ENCODE measurements around the gene CASR. TPM values are rescaled to one million over a fixed set of nuclear protein-coding genes. Genes with fewer than 3 reads are reported as not detected.

CASR gene
- total RNA-seq, 4 donors from 2014 or later: 0.04 TPM; not detected in 3

- no peak for ATAC-seq
- Histone ChIP-seq H3K36me3 (no peaks in the 10 kb centered on the region), H3K4me3 (no peak overlapping the region), H3K27ac (peak overlapping the region in 2 of 4 donors; percentile 19 to 31), H3K4me1 (no peaks in the 10 kb centered on the region), H3K9me3 (no peaks in the 10 kb centered on the region), H3K27me3 (no peaks in the 10 kb centered on the region)
- TF ChIP-seq POLR2A (IDR thresholded peaks at IDR 0.05): no peak
- TF ChIP-seq CTCF (IDR thresholded peaks at IDR 0.05): no peak
- TF ChIP-seq EP300 (IDR thresholded peaks at IDR 0.05): no peak
- 63 to 73% methylated on average over 2 to 8 of the region's 8 CpGs for WGBS, 2 donors (ENCODE audit: low coverage in 1 of 2)
These were observed 63.8 kb downstream of the CASR start for GRCh38 chr3:122247087-122247824.

DNA sequence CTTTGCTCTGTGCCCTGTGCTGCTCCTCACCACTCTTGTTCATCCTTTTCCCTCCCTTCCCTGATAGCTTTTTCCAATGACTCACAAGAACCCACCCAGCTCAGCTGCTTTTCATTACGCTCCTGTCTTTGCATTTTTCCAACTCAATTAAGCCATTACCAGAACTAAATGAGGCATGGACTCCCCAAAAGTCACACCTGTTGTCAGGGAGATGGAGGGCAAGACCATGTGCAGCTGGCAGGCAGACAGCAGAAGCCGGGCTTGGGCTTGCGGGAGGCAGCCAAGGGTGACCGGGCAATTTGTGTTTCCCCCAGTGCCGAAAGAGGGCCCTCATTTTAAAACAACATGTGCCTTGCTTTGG lies 64.3 kb downstream of the CASR start:
- Histone ChIP-seq H3K36me3 (no peaks in the 10 kb centered on the region), H3K9me3 (no peaks in the 10 kb centered on the region), H3K4me3 (no peak overlapping the region), H3K4me1 (no peaks in the 10 kb centered on the region), H3K27ac (peak overlapping the region in 1 of 4 donors; percentile 19), H3K27me3 (no peaks in the 10 kb centered on the region)
- no peak for ATAC-seq
- TF ChIP-seq POLR2A (IDR thresholded peaks at IDR 0.05) (no peak), CTCF (IDR thresholded peaks at IDR 0.05) (no peak), POLR2AphosphoS5 (IDR thresholded peaks at IDR 0.05) (no peak), EP300 (IDR thresholded peaks at IDR 0.05) (no peak)
- WGBS, 2 donors (ENCODE audit: low coverage in 1 of 2): 66 to 80% methylated on average over 4 of the region's 5 CpGs

DNA sequence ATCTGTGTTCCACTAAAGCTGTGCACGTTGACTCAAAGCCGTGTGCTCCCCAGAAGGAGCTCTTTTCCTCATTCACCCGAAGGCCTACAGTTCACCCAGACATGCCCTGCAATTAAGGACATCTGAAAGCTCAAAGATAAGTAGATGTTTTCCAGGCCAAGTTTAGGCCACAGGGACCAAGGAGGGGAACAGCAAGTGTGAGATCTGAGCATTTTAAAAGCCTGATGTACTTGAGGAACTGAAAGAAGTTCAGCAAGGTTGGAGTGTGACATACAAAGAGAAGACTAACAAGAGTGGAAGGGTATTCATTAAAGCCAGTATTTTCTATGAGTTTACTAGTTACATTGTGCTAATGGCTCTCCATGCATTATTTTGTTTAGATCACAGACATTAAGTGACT lies 68.0 kb downstream of the CASR start:
- H3K9me3 ChIP-seq: no peaks in the 10 kb centered on the region
- TF ChIP-seq POLR2A (IDR thresholded peaks at IDR 0.05) (no peak), EP300 (IDR thresholded peaks at IDR 0.05) (no peak), CTCF (IDR thresholded peaks at IDR 0.05) (no peak), POLR2AphosphoS5 (IDR thresholded peaks at IDR 0.05) (no peak)
- H3K27me3 ChIP-seq: no peaks in the 10 kb centered on the region
- no peak for ATAC-seq
- H3K4me1 ChIP-seq: no peaks in the 10 kb centered on the region
- H3K36me3 ChIP-seq: no peaks in the 10 kb centered on the region
- 28% methylated on average over 2 of the region's 3 CpGs; no CpG with 5 or more reads in 1 of the 2 donors for WGBS, 2 donors (ENCODE audit: low coverage in 1 of 2)
- H3K4me3 ChIP-seq: no peak overlapping the region
- H3K27ac ChIP-seq: no peak overlapping the region

DNA sequence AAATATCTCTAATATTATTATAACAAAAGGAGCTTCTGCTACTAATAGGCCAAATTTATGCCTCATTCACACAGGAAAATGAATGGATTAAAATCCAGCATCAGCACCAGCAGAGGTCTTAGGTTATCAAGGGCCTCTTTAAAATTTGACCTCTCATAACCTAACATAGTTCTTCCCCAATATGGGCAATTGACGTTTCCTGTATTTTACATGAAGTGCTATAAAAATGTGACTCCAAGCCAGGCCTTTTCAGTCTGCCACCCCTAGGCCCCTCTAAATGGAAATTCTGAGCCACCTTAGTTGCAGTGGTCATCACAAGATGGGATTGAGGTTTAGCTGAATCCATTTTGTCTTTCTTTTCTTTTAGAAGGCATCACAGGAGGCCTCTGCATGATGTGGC lies 70.1 kb downstream of the CASR start:
- ATAC-seq: no peak
- H3K36me3 ChIP-seq: no peaks in the 10 kb centered on the region
- H3K27me3 ChIP-seq: no peaks in the 10 kb centered on the region
- WGBS, 2 donors (ENCODE audit: low coverage in 1 of 2): 33 to 50% methylated on average over 1 of the region's 1 CpG
- no peak overlapping the region for H3K27ac ChIP-seq
- TF ChIP-seq CTCF (IDR thresholded peaks at IDR 0.05): no peak
- no peak for TF ChIP-seq EP300 (IDR thresholded peaks at IDR 0.05)
- no peak for TF ChIP-seq POLR2AphosphoS5 (IDR thresholded peaks at IDR 0.05)
- no peak for TF ChIP-seq POLR2A (IDR thresholded peaks at IDR 0.05)
- no peaks in the 10 kb centered on the region for H3K9me3 ChIP-seq
- H3K4me1 ChIP-seq: no peaks in the 10 kb centered on the region
- H3K4me3 ChIP-seq: no peak overlapping the region

- no peak overlapping the region for H3K4me3 ChIP-seq
- no peak overlapping the region for H3K27ac ChIP-seq
- TF ChIP-seq EP300 (IDR thresholded peaks at IDR 0.05): no peak
- no peak for TF ChIP-seq POLR2AphosphoS5 (IDR thresholded peaks at IDR 0.05)
- TF ChIP-seq POLR2A (IDR thresholded peaks at IDR 0.05): no peak
- TF ChIP-seq CTCF (IDR thresholded peaks at IDR 0.05): no peak
- no peaks in the 10 kb centered on the region for H3K36me3 ChIP-seq
- H3K4me1 ChIP-seq: no peaks in the 10 kb centered on the region
- H3K27me3 ChIP-seq: no peaks in the 10 kb centered on the region
- H3K9me3 ChIP-seq: no peaks in the 10 kb centered on the region
- 8% methylated on average over 1 of the region's 1 CpG; no CpG with 5 or more reads in 1 of the 2 donors for WGBS, 2 donors (ENCODE audit: low coverage in 1 of 2)
- no peak for ATAC-seq
These were observed 72.4 kb downstream of the CASR start for GRCh38 chr3:122255757-122256439.

Data from gastroesophageal sphincter (tissue), 4 donors.